GM20000 (cell line): ENCODE results near the gene DGKI.

ENCODE experiments used
- DNase-seq: peaks from one replicate; pipeline ENCODE4 v3.0.0; 2012; ENCODE audit warnings: low spot score
- CTCF ChIP-seq: IDR thresholded peaks from 2 replicates; pipeline ENCODE4 v1.5.1; 2012; ENCODE audit warnings: mild to moderate bottlenecking, control low read depth; ENCODE audit errors: extremely low read depth, missing control alignments

The DGKI gene

GRCh38 chr7:137574812-137575211 lies 272.0 kb downstream of the DGKI start:
- no peak for TF ChIP-seq CTCF
- no peak for DNase-seq

GRCh38 chr7:137572056-137572784 lies 274.6 kb downstream of the DGKI start:
- TF ChIP-seq CTCF = no peak
- DNase-seq = no peak

GRCh38 chr7:137564677-137565076 lies 282.1 kb downstream of the DGKI start:
- TF ChIP-seq CTCF = no peak
- no peak for DNase-seq

GRCh38 chr7:137563981-137564380 lies 282.8 kb downstream of the DGKI start:
- no peak for TF ChIP-seq CTCF
- no peak for DNase-seq

GRCh38 chr7:137547485-137547884 lies 299.3 kb downstream of the DGKI start:
- no peak for DNase-seq

GRCh38 chr7:137546671-137547070 lies 300.1 kb downstream of the DGKI start:
- TF ChIP-seq CTCF = no peak
- DNase-seq = no peak

More at GRCh38 chr7:137547485-137547884, 299.3 kb downstream of the DGKI start:
- no peak for TF ChIP-seq CTCF

- no peak for TF ChIP-seq CTCF
Measured at GRCh38 chr7:137546009-137546408, 300.8 kb downstream of the DGKI start.

More at GRCh38 chr7:137546009-137546408, 300.8 kb downstream of the DGKI start:
- DNase-seq = no peak
